Measurements from ENCODE around the gene IFNA10. TPM values are rescaled to one million over a fixed set of nuclear protein-coding genes. Genes with fewer than 3 reads are reported as not detected.
A peak's percentile ranks its signal among the peaks of the same experiment; 100 is the strongest.
"Not testable (repeated sequence)": the region's sequence is repeated elsewhere in the genome, so short reads cannot be mapped to it uniquely, and the experiment has no call there.

Gene IFNA10
- total RNA-seq, 1 donor from 2014 or later: not detected

- H3K36me3 Mint-ChIP-seq; DNase-seq (ENCODE audit: extremely low spot score, unreplicated experiment); H3K27ac Mint-ChIP-seq; H3K4me3 Mint-ChIP-seq; H3K9me3 Mint-ChIP-seq; H3K4me1 Mint-ChIP-seq (ENCODE audit: unreplicated experiment): not testable (repeated sequence)
- H3K27me3 Mint-ChIP-seq: peaks cover 12% of the 10 kb centered on the region
- peak; percentile 76 for TF ChIP-seq CTCF (conservative IDR thresholded peaks at IDR 0.05)
These were observed 11.8 kb downstream of the IFNA10 start for GRCh38 chr9:21194867-21195776.

- H3K4me1 Mint-ChIP-seq (ENCODE audit: unreplicated experiment); H3K4me3 Mint-ChIP-seq; H3K9me3 Mint-ChIP-seq; H3K27me3 Mint-ChIP-seq; H3K36me3 Mint-ChIP-seq; H3K27ac Mint-ChIP-seq; DNase-seq (ENCODE audit: extremely low spot score, unreplicated experiment): not testable (repeated sequence)
These were observed 19.5 kb downstream of the IFNA10 start, which contains the start of gene IFNA4 for GRCh38 chr9:21187487-21187886. Gene IFNA4, minus strand, starts transcription at chr9:21187587. Its CDS starts 56 bp downstream, at chr9:21187531.

GRCh38 chr9:21182810-21183736 is 23.9 kb downstream of the IFNA10 start:
- H3K4me1 Mint-ChIP-seq (ENCODE audit: unreplicated experiment); H3K9me3 Mint-ChIP-seq; H3K27ac Mint-ChIP-seq; H3K36me3 Mint-ChIP-seq; H3K4me3 Mint-ChIP-seq; H3K27me3 Mint-ChIP-seq; DNase-seq (ENCODE audit: extremely low spot score, unreplicated experiment): not testable (repeated sequence)
- TF ChIP-seq CTCF (conservative IDR thresholded peaks at IDR 0.05): peak; percentile 68

- no peak for TF ChIP-seq CTCF (conservative IDR thresholded peaks at IDR 0.05)
- Mint-ChIP-seq H3K4me3 (no peak overlapping the region), H3K4me1 (ENCODE audit: unreplicated experiment) (no peaks in the 10 kb centered on the region), H3K9me3 (no peaks in the 10 kb centered on the region), H3K27ac (no peak overlapping the region), H3K36me3 (no peaks in the 10 kb centered on the region), H3K27me3 (no peaks in the 10 kb centered on the region)
- DNase-seq (ENCODE audit: extremely low spot score, unreplicated experiment): no peak
These were observed 32.3 kb downstream of the IFNA10 start for GRCh38 chr9:21174671-21175070.

- DNase-seq (ENCODE audit: extremely low spot score, unreplicated experiment): no peak
- Mint-ChIP-seq H3K36me3 (no peaks in the 10 kb centered on the region), H3K4me3 (no peak overlapping the region), H3K4me1 (ENCODE audit: unreplicated experiment) (no peaks in the 10 kb centered on the region), H3K9me3 (no peaks in the 10 kb centered on the region), H3K27me3 (no peaks in the 10 kb centered on the region), H3K27ac (no peak overlapping the region)
- no peak for TF ChIP-seq CTCF (conservative IDR thresholded peaks at IDR 0.05)
These were observed 34.8 kb downstream of the IFNA10 start for GRCh38 chr9:21172156-21172555.

All from type B pancreatic cell (in vitro differentiated cells).